Activated T-cell treated with anti-CD3 and anti-CD28 coated beads for 24 hours (primary cell): ENCODE measurements around the gene ZNF516.

ENCODE experiments used
- DNase-seq: peaks from one replicate; pipeline ENCODE4 v3.0.0-alpha.2; 2020; ENCODE audit warnings: low read depth

Gene ZNF516

DNA sequence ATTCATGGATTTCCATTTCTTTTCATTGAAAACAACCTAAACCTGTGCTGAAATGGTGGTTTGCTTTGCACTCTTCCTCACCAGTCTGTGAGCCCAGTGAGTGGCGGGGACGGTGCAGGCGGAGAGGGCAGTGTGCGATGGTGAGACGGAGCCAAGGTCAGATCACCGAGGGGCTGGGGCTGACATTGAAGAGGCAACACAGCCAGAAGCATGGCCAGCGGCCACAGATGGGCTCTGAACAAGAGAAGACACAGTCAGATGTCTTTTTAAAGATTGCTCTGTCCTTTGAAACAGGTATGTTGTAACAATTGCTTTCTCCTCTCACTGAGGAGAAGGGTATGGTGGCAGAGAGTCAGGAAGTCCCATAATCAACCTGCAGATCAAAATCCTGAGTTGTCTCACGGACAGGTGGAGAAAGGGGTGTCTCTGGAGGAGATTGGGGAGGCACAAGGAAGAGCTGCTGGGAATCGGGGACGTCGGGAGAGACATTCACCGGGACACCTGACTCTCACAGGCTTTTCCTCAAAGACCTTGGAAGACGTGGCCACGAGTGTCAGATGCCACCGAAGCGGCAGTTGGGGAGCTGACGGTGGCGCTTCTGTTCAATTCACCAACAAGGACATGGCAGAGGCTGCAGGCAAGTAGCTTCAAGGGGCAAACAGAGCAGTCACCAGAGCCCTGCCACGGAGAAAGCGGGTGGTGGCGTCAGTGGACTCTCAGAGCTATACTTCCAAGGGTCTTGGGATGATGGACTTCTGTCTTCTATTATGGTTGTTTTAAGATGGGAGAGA, 12.1 kb upstream of the ZNF516 start:
- DNase-seq = no peak

DNA sequence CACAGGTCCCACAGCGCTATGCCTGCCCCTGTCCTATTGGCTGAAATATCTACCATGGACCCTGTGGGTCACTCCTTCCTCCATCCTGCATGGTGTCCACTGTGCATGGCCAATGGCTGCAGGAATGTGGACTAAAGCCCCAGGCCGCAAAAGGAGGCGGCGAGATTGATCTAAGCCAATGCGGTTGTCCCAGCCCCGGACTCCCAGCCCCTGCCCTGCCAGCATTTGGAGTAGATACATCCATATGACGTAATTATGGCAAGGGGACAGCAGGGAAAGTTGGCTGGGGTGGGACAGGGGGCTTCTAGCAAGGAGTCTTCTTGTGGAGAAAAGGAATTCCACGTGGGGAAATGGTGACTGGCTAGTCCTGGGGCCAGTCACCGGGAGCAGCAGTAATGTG, 11.4 kb upstream of the ZNF516 start:
- DNase-seq = no peak

DNA sequence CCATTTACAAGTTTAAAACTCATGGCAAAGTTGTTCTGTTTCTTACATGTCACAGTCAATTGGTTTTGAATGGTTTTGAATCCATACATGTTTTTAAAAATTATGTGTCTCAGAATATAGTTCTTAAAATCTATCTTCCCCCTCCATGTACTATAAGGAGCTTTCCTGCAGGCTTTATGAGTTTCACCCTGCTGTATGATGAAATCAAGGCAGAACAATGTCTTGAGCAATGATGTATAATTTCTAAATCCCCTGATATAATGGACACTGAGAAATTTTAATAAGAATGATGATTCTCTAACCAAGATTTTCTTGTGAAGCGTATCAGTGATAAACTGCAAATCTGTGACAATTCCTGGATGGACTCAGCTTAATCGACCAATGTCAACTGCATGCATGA, 10.6 kb upstream of the ZNF516 start:
- DNase-seq = no peak

DNA sequence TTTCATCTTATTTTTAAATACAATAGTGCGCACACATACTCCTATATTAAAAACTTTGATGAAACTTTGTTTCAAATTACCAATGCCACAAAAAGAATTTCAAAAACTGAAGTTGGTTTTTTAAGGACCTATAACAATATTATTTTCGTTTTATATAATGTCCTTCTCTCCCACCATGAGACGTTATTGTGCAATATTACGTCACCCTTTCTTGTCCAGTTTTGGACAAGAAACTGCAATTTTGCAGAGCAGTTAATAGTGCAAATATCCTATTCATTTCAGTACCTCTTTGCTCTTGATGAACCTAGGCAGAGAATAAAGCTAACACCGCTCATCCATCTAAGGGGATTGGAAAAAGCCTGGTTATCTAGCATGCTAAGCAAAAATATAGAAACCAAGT, 9.7 kb upstream of the ZNF516 start:
- DNase-seq = no peak

DNA sequence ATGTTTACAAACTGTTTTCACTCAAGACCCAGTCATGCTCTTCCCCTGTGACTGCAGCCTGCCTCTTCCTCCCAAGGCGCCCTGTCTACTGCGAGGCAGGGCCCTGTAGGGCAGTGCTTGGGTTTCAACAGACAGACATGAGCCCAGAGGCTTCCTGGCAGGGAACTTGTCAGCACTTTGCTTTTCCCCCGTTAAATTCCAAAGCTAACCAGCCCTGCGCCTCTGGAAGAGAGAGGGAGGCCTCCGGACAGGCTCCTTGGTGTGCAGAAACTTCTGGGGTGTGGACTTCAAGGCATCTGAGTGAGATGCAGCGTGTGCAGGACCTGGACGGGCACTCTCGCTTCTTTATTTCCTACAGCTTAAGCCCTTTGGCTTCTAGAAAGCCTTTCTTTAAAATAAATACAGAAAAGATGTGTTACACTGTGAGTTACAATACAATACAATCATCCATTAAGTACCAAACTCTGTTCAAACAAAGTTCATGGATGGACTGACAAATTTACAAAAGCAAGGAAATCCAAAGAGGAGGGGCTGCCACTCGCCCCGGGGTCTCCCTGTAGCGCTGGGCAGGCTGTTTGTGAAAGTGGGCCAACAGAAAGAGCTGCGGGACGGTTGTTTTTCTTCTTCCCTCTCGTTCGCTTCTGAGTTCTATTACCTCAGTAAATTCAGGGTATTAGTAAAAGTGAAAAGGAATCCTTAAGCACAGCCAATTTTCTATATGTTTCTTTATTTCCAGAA, 8.8 kb upstream of the ZNF516 start:
- no peak for DNase-seq

DNA sequence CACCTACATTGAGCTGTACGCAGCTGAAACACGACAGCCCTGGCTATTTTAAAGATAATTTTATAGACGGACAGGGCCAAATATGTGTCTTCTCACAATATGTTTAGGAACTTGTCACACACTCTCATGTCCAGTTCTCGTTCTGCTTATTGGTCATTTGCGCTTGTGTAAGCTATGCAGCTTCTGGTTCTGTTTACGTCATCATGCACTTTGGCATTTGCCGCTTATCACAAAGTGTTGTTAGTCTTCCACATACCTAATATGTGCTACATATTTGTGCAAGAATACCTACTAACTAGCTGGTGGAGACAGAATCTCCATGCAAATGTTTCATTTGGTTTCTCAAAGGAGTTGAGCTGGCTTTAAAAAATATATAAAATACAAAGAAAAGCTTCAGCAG, 7.5 kb upstream of the ZNF516 start:
- no peak for DNase-seq

DNA sequence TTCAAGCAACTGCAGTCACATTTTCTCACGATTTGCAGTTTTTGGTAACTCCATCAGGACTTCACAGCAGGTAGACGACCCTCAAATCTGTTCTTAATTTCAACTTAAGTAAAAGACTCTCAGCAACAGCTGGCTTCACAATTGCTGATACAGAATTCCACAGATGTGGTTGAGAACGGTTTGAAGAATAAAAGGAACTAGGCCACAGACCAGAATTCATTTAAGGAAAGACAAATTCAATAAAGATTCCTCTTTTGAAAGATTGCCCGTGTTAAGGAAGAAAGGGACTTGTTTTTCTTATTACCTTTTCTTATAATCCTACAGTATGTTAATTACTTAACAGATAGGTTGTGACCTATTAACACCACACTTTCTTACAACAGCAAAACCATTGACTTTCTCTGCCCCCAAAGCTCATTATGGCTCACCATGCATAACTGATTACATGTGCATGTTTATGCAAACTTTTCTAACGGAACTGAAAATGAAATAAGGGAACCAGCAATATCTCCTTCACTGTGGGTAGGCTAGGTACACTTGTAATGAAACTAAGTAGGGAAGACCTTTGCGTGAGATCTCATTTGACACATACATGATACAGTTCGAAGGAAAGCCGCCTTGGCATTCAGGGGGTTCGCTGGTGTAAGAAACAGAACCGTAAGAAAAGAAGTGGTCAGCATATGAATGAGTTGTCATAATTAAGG, 4.7 kb upstream of the ZNF516 start:
- no peak for DNase-seq

DNA sequence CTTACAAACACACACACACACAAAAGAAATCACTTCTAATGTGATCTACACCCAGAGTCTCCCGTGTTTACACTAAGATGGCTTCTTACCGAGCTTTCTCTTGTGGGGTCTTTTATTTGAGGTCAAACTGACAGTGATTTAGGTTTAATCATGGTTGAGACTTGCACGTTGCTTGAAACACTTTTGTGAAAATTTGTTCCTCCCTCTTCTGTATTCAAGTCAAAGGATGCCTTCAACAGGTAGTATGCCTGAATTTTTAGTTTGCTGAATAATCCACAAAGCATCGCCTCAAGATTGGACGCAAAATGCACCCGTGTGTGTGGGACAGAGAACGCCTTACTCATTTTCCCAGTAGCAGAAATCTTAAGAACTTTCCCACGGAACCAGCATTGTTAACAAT, 4.0 kb upstream of the ZNF516 start:
- DNase-seq = no peak

DNA sequence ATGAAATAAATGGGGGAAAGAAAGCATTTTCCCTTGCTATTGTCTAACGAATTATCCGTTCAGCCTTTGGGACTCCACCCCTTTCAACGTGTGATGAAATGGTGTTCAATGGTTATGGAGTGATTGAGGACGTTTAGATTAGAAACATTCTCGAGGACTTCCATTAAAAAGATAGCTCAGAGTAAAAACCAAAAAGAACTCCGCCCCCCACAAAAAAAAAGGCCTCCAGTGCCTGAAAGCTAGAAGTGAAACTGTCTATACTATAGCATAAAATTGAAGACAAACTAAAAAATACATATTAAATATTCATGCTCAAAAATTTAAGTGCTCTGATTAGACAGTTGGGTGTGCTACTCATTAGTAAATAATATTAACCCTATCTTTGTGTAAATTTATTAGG, 3.0 kb upstream of the ZNF516 start:
- no peak for DNase-seq

DNA sequence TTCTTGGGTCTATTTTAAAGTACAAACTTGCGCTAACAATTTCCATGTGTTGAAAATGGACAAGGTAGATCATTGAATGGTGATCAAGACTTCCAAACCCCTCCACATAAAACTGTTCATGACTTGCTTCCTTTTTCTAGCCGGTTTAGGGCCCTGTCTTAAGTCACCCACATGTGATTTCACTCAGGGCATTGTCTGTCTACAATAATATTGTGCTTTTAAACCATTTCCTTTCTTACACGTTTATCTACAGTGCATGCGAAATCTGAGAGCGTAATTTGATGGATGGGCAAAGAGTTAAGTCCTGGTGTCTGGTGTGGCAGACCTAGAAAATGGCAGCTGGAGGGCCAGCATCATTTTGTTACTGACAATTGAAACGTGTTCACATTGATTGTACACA, 2.0 kb upstream of the ZNF516 start:
- DNase-seq = no peak

DNA sequence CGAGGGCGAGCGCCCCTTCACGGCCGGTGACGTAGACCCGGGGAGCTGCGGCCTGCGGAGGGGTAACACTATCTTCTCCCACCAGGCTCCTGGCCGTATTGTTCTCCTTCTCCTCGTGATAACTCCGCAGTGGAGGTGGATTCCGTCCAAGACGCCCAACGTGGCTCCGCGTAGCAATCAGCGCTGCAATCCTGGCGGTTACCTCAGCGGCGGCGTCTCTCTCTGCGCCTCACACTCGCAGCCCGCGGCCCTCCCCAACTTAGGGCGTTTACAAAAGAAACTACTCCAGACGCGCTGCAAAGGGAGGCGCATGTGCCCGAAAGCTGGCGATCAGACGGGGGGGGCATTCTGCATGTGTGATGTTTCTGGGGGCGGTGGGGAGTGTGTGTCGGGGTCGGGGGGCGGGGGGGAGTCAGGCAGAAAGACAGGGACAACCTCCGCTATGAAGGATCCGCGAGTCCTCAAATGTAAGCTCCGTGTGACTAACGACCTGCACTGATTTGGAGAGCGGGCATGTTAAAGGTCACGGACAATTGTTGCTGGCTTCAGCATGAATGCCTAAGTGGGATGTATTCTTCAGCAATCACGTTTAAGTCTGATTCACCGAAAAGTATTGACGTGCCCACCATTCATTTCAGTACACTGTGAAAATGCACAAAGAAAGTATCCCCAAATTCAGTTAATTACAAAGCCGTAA, 1.3 kb upstream of the ZNF516 start:
- no peak for DNase-seq

DNA sequence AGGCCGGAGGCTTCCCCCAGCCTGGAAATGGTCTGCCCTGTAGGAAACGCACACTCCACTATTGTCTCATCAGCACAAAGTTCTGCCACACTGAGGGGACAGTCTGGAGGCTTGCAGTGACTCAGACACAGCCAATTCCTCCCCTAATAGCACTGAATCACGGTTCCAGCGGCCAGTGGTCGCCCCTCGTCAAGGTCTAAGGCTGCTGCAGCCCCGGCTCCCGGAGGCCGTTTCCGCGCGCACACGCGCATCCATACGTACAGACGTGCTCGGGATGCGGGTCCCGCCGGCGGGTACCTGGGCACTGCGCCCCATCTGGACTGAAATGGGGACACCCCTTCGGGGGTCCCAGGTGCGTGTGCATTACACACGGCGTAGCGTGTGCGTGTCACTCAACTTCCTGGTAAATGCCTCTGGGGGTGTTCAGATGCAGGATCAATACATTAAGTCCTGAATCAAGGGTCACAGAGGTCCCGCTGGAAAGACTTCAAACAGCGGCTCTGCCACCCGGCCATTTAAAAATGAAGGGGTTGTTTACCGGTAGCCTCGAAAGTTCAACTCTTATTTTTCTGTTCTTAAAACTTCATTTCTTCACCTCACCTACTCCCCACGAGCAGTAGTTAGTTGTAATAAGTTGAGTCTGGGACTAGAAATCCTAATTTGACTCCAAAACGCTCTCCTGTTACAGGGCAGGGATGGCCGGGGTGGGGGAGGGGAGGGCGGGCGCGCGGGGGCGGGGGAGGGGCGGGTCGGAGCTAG, 572 bp upstream of the ZNF516 start:
- DNase-seq = no peak

DNA sequence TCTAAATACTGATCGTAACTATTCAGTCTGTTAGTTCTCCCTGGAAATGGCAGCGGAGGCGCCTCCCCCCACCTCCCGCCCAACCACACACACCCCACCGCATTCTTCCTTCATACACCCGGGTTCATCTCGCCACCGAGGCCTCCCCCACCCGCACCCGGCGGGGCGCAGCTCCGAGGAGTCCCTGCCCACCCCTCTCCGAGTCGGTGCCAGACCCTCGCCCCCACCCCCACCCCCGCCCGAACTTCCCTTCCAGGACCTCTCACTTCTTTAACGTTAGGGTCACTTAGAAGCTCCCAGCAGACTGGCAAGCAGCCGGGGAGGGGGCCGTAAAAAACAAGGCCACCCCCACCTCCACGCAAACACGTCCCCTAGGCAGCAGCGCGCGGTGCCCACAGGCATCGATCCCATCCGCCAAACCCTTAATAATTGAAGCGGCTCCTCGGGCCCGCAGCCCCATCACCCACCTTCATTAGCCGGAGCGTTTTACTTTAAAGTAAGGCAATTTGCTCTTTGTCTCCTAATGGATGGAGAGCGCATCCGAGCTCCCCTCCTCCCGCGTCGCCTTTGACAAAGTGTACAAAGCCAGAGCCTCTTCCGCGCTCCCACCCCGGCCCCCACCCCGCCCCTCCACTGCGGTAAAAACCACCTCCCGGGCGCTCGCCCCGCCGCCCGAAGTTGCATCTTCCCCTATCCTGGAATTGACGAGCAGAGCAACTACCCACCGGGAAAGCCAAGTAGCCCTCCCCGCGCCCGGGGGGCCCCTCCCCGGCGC, 624 bp downstream of the ZNF516 start:
- no peak for DNase-seq

DNA sequence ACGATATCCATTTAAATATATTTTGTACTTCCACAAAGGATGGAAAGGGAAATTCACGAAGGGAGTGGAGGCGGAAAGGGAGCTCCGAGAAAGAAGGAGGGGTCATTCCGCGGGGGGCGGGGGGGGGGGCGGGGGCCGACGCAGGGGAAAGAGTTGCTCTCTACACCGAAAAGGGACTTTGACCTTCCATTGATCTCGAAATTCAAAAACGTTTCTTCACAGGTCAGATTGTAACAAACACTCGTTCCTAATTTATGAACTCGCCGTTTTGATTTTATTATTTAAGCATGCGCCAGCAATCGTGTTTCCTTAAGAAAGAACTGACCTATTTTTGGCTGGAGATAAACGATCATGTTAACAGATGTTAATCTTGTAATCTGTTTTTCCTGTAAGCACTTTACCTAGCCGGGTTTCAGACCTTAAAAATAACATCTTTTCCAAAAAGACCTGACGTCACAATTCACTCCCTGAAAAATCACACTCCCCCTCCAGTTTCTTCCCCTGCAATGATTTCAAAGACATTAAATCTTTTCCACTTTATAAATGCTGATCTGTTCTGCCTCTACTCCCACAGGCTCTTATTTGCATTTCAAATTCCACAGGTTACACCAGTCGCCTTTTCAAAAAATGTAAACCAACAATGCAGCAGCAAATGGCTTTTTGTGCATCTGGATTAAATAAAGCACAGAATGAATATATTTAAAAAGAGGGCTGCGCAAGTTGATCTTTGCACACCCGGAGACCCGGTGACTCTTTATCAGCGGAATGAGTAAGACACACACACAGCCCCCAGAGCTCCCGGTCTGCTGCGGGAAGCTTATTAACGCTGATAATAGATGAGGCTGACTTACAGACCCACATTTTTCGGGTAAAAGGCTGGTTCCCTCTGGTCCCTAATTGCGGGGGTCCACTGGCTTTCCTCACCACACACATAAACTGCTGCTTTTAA, 1.6 kb downstream of the ZNF516 start:
- no peak for DNase-seq

DNA sequence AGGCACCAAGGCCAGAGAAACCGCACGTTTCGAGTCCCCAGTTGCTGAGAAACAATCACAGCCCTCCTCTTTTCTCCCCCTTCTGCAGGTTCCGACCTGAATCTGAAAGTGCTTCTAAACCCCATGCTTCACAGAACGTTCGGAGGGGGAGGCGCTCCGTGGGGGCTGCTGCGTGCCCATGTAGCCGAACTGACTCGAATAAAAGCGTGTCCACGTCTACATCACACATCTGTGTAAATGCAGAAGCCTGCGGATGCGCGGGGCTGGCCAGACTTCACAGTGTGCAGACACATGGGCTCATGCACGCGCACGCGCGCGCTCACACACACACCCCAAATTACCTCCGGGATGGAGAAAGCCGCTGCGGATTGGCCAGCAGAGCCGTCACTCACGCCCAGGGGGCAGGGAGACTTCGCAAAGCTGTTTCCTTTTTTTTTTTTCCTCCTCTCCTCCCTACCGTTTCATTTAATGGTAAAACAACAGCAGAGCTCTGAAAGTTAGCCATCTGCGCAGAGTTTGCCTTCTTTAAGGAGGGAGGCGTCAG, 2.3 kb downstream of the ZNF516 start:
- peak; percentile 98 for DNase-seq

DNA sequence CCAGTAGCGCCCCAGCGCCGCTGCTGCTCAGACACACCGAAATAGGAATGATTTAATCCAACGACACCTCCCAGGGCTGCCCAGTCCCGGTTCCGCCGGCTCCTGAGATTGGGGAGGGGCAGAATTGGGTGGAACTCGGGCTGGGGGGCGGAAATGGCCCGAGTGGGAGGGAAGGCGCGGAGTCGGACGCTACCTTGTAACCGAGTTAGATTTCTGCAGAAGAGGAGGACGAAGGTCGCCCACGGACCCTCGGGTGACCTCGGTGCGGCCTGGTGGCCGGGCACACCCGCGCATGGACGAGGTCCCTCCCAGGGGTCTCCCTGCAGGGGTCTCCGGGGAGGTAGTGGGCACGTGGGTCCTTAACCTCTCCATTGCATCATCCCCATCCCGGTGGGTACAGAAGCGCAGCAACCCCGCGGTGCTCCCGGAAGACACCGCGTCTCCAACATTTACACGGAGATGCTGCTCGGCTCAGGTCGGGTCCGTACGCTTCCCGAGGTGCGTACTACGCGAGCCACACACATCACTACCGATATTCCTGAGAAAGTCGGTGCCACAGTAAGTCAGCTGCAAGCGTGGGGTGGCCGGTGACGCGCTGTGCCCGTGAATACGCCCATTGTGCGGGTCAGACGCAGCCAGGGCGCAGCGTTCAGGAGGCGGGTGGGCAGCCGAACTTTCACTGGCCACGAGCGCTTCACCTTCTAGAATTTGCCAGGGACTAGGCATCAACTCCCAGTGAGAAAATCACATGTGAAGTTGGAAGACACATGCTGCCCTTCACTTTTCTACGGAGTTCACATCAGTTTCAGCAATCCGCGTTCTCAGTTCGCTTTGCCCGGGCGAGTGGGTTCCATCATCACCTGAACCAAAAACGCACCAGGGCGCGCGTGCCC, 3.0 kb downstream of the ZNF516 start:
- no peak for DNase-seq

DNA sequence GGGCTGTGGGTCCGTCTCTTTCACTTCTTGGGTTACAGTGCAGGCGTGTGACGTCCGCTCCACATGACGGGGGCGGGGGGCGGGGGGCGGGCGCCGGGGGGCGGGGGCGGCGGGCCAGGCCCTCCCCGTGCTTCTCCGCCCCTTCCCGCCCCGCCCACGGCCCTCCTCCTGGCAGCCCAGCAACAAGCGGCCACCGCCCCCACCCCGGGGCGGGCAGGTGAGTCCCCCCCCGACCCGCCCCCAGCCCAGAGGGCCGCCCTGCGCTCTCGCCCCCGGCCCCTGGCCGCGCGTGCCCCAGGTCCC, 3.6 kb downstream of the ZNF516 start:
- DNase-seq = no peak

DNA sequence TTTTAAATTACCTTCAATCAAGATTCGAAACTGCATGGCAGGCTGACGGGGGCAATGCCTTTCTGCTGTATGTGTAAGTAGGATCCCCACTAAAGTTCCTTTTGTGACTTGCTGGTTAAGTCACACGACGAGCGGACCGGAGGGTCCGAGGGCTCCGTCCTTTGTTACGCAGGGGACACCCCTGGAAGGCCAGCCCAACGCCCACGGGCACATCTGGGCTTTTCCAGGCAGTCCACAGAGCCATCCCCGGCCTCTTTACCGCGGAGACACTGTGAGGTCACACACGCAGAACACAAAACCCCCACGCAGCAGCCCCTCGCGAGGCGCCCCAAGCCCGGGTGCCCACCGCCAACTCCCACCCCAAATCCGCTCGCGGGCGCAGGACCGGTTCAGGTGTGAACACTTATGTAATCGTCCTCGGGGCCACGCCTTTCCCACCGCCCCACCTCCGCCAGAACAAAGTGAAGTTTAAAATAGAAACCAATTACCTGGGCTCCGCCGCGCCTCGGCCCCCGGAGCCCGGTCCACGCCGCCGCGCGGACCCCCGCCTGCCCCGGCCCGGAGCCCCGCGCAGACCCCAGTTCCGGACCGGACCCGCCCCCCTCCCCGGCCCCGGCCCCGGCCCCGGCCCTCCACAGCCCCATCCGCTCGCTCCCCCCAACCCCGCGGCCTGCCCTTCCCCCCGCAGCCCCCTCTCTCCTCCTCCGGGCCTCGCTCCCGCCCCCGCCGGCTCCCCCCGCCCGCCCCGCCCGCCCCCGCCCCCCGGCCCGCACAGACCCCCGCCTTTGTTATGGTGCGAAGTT, 4.2 kb downstream of the ZNF516 start:
- DNase-seq = no peak
